HG02938 (cell line): ENCODE data around the gene PXDN.
"Not testable (repeated sequence)": the region's sequence is repeated elsewhere in the genome, so short reads cannot be mapped to it uniquely, and the experiment has no call there.

ENCODE experiments used
- ATAC-seq: cut with Tn5 transposase; IDR thresholded peaks from one replicate; pipeline ENCODE4 v1.9.1; 2021; ENCODE audit warnings: mild to moderate bottlenecking, moderate library complexity; ENCODE audit not compliant: unreplicated experiment

The PXDN gene

GRCh38 chr2:1744446-1745170 is at the start of gene PXDN:
PXDN (minus strand) TSS chr2:1744515; CDS start chr2:1744455, 60 bp downstream.
- no peak for ATAC-seq

GRCh38 chr2:1793868-1794445 is 49.6 kb upstream of the PXDN start:
- no peak for ATAC-seq

GRCh38 chr2:1793001-1793867 is 48.9 kb upstream of the PXDN start:
- ATAC-seq = no peak

- ATAC-seq = no peak
Observed at GRCh38 chr2:1791685-1792435, 47.5 kb upstream of the PXDN start.

- ATAC-seq = no peak
Observed at GRCh38 chr2:1791006-1791605, 46.8 kb upstream of the PXDN start.

- no peak for ATAC-seq
Observed at GRCh38 chr2:1790473-1790872, 46.2 kb upstream of the PXDN start.

- ATAC-seq = no peak
Observed at GRCh38 chr2:1789610-1790009, 45.3 kb upstream of the PXDN start.

- ATAC-seq = no peak
Observed at GRCh38 chr2:1788478-1788959, 44.2 kb upstream of the PXDN start.

GRCh38 chr2:1787755-1788477 is 43.6 kb upstream of the PXDN start:
- ATAC-seq = no peak

- no peak for ATAC-seq
Observed at GRCh38 chr2:1784986-1785617, 40.8 kb upstream of the PXDN start.

GRCh38 chr2:1784087-1784486 is 39.8 kb upstream of the PXDN start:
- no peak for ATAC-seq

- no peak for ATAC-seq
Observed at GRCh38 chr2:1782514-1782913, 38.2 kb upstream of the PXDN start.

GRCh38 chr2:1781291-1782080 is 37.2 kb upstream of the PXDN start:
- no peak for ATAC-seq

- no peak for ATAC-seq
Observed at GRCh38 chr2:1780693-1781092, 36.4 kb upstream of the PXDN start.

GRCh38 chr2:1780054-1780453 is 35.7 kb upstream of the PXDN start:
- not testable (repeated sequence) for ATAC-seq

GRCh38 chr2:1778566-1778965 is 34.3 kb upstream of the PXDN start:
- no peak for ATAC-seq

GRCh38 chr2:1777781-1778180 is 33.5 kb upstream of the PXDN start:
- no peak for ATAC-seq

GRCh38 chr2:1777156-1777555 is 32.8 kb upstream of the PXDN start:
- ATAC-seq = no peak
